ENCODE data around the gene ZNF862.

The ZNF862 gene

GRCh38 chr7:149866139-149866778, 28.1 kb downstream of the ZNF862 start:
- no peaks in the 10 kb centered on the region for H3K4me1 ChIP-seq
- no peaks in the 10 kb centered on the region for H3K27me3 ChIP-seq
- no peak overlapping the region for H3K27ac ChIP-seq
- intact Hi-C loops (cut with DNase I; ENCODE audit: low total_unique reads), result no loop called here
- H3K9me3 ChIP-seq, result no peaks in the 10 kb centered on the region
- TF ChIP-seq CTCF (IDR thresholded peaks at IDR 0.05), result no peak
- H3K36me3 ChIP-seq, result peaks cover 27 to 66% (median 50%) of the 10 kb centered on the region in 3 donors
- no peak for DNase-seq
- no peak overlapping the region for H3K4me3 ChIP-seq

GRCh38 chr7:149866779-149867447, 28.7 kb downstream of the ZNF862 start:
- TF ChIP-seq CTCF (IDR thresholded peaks at IDR 0.05), result no peak
- DNase-seq, result no peak
- Histone ChIP-seq H3K4me3 (no peak overlapping the region), H3K4me1 (no peaks in the 10 kb centered on the region), H3K27me3 (no peaks in the 10 kb centered on the region), H3K36me3 (peaks cover 21 to 60% (median 44%) of the 10 kb centered on the region in 3 donors), H3K9me3 (no peaks in the 10 kb centered on the region), H3K27ac (no peak overlapping the region)
- intact Hi-C loops (cut with DNase I; ENCODE audit: low total_unique reads), result no loop called here

DNA sequence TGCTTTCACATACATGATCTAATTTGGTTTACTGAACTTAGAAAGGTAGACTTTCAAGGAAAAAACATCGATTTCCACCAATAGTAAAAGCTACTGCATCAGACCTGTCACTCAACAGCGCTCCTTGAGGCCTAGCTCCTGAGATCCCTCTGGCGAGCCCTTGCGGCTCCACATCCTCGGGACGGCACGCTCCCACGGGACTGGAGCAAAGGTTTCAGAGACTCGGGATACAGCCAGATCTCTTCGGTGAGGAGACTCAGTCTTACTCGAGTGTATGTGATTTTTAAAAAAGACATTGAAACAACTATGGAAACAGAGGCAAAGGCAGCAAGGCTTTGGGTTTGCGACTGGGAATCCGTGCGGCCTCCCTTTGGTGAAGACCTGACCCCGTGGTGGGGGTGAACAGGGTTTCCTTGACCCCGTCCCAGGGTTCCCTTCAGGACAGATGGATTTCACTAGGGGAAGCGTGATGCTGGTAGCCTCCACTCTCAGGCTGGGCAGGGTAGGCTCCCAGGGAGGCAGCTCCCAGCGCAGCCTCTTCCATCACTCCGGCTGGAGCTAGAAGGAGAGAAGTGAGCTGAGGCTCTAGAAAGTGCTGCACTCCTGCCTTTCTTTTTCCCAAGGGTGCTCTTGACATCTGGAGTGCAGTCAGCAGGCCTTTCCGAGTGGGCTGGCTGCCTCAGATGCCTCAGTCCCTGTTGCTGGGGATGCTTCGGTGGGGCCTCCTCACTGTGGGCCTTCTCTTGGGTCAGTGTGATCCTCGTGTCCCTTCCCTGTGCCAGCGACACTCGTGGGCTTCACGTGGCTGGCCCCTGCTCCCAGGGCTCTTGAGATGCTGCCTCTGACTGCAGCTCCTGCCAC, 29.8 kb downstream of the ZNF862 start:
- H3K9me3 ChIP-seq, result no peaks in the 10 kb centered on the region
- intact Hi-C loops (cut with DNase I; ENCODE audit: low total_unique reads), result no loop called here
- H3K27ac ChIP-seq, result no peak overlapping the region
- H3K27me3 ChIP-seq, result no peaks in the 10 kb centered on the region
- no peak overlapping the region for H3K4me3 ChIP-seq
- no peak for TF ChIP-seq CTCF (IDR thresholded peaks at IDR 0.05)
- DNase-seq, result no peak
- H3K4me1 ChIP-seq, result peaks cover 0 to 9% (median 7%) of the 10 kb centered on the region in 4 donors
- H3K36me3 ChIP-seq, result peaks cover 11 to 49% (median 33%) of the 10 kb centered on the region in 3 donors

DNA sequence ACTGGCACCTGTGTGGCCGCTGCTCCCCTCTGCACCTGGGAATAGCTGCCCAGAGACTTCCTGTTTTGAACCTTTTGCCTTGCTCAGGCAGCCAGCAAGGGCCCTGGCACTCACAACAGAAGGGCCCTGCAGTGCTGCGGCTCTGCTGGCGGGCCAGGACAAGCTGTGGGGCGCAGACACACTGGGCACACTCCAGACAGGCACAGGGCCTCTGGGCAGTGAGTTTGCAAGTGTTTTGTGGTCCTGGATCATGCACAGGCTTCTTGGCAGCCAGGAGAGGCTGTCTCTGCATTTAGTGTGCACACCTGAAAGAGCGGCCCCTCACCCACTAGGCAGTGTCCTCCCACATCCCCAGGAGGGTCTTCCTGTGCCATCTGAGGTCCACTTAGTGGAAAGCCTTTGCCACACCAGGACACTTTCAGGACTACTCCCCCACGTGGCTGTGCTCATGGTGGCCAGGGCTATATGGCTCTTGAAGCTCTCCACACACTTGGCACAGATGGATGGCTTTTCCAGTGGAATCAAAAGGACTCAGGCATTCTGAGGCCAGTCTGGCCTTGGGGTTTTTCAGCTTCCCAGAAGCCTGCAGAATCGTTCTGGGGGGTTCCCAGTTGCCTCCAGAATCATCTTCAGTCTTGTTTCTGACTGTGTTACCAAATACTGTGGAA, 30.6 kb downstream of the ZNF862 start:
- no peaks in the 10 kb centered on the region for H3K9me3 ChIP-seq
- H3K36me3 ChIP-seq, result peaks cover 8 to 41% (median 25%) of the 10 kb centered on the region in 3 donors
- no peak for TF ChIP-seq CTCF (IDR thresholded peaks at IDR 0.05)
- intact Hi-C loops (cut with DNase I; ENCODE audit: low total_unique reads), result no loop called here
- H3K4me1 ChIP-seq, result peaks cover 0 to 14% (median 7%) of the 10 kb centered on the region in 4 donors
- DNase-seq, result no peak
- no peak overlapping the region for H3K27ac ChIP-seq
- no peak overlapping the region for H3K4me3 ChIP-seq
- no peaks in the 10 kb centered on the region for H3K27me3 ChIP-seq

- DNase-seq, result no peak
- intact Hi-C loops (cut with DNase I; ENCODE audit: low total_unique reads), result no loop called here
- peaks cover 3 to 36% (median 20%) of the 10 kb centered on the region in 3 donors for H3K36me3 ChIP-seq
These were observed 31.1 kb downstream of the ZNF862 start for GRCh38 chr7:149869291-149869650.

More at GRCh38 chr7:149869291-149869650, 31.1 kb downstream of the ZNF862 start:
- no peak overlapping the region for H3K27ac ChIP-seq
- no peak overlapping the region for H3K4me3 ChIP-seq
- H3K4me1 ChIP-seq, result peaks cover 0 to 14% (median 11%) of the 10 kb centered on the region in 4 donors
- TF ChIP-seq CTCF (IDR thresholded peaks at IDR 0.05), result no peak
- no peaks in the 10 kb centered on the region for H3K27me3 ChIP-seq
- no peaks in the 10 kb centered on the region for H3K9me3 ChIP-seq

Data from tibial artery (tissue), 4 donors.